GM12864 (cell line): ENCODE results near the gene MACF1.

Experiments
- DNase-seq: peaks from one replicate; pipeline ENCODE4 v3.0.0-alpha.2; 2011; ENCODE audit warnings: low read depth
- H3K4me3 ChIP-seq: 2 replicates; pipeline ENCODE4 v1.5.1; 2011; ENCODE audit warnings: mild to moderate bottlenecking, low read depth, low read length, control low read depth
- TF ChIP-seq, protein P1 (sequence below): IDR thresholded peaks from 2 replicates; pipeline ENCODE4 v1.5.1; 2011; ENCODE audit warnings: low read depth, mild to moderate bottlenecking, moderate library complexity, low read length, control low read depth, inconsistent platforms; ENCODE audit errors: missing control alignments

The MACF1 gene

GRCh38 chr1:39344394-39345154 lies 140.1 kb downstream of the MACF1 start:
- no peak for DNase-seq
- H3K4me3 ChIP-seq: no peak overlapping the region
- TF ChIP-seq, protein P1, sequence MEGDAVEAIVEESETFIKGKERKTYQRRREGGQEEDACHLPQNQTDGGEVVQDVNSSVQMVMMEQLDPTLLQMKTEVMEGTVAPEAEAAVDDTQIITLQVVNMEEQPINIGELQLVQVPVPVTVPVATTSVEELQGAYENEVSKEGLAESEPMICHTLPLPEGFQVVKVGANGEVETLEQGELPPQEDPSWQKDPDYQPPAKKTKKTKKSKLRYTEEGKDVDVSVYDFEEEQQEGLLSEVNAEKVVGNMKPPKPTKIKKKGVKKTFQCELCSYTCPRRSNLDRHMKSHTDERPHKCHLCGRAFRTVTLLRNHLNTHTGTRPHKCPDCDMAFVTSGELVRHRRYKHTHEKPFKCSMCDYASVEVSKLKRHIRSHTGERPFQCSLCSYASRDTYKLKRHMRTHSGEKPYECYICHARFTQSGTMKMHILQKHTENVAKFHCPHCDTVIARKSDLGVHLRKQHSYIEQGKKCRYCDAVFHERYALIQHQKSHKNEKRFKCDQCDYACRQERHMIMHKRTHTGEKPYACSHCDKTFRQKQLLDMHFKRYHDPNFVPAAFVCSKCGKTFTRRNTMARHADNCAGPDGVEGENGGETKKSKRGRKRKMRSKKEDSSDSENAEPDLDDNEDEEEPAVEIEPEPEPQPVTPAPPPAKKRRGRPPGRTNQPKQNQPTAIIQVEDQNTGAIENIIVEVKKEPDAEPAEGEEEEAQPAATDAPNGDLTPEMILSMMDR: no peak

DNA sequence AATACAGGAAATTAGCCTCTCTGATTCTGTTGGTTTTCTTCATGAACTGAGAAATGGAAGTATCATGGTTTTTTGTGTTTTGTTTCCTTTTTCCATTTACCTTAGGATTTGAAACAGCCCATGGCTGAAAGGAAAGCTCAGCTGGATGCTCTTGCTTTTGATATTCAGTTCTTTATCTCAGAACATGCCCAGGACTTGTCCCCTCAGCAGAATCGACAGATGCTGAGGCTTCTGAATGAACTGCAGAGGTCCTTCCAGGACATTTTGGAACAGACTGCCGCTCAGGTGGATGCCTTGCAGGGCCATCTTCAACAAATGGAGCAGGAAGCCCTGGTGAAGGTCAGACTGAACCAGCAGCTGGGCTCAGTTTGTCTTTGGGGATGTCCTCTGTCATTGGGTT lies 142.4 kb downstream of the MACF1 start:
- TF ChIP-seq, protein P1: no peak
- H3K4me3 ChIP-seq: no peak overlapping the region
- no peak for DNase-seq

- H3K4me3 ChIP-seq: no peak overlapping the region
- DNase-seq: no peak
- TF ChIP-seq, protein P1: no peak
These were observed 143.8 kb downstream of the MACF1 start for GRCh38 chr1:39348278-39348677.

DNA sequence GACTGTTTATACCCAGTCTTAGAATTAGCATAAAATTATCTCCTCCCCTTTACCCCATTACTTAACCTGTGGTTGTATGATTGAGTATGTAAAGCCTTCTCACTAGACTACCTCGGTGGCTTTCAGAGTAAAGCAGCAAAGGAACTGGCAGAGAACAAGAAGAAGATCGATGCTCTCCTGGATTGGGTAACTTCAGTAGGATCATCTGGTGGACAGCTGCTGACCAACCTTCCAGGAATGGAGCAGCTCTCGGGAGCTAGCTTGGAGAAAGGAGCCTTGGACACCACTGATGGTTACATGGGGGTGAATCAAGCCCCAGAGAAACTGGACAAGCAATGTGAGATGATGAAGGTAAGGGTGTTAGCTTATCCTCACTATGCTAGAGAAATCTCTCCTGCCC lies 148.4 kb downstream of the MACF1 start:
- no peak for DNase-seq
- no peak overlapping the region for H3K4me3 ChIP-seq
- TF ChIP-seq, protein P1: no peak

- TF ChIP-seq, protein P1: peak; percentile 10
- H3K4me3 ChIP-seq: no peak overlapping the region
- DNase-seq: no peak
These were observed 150.1 kb downstream of the MACF1 start for GRCh38 chr1:39354572-39354971.

DNA sequence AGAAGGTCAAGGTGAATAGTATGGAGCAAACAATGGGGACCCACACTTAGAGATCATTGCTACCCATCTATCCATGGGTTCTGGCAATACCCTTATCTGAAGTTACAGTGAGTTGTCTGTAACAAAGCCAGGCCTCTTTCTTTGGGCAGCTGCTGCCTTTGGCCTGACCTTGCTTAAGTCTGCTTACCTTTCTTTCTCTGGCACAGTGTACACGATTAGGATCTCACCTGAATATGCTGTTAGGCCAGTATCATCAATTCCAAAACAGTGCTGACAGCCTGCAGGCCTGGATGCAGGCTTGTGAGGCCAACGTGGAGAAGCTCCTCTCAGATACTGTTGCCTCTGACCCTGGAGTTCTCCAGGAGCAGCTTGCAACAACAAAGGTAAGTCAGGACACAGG lies 154.0 kb downstream of the MACF1 start:
- DNase-seq: no peak
- TF ChIP-seq, protein P1: no peak
- no peak overlapping the region for H3K4me3 ChIP-seq

GRCh38 chr1:39359028-39359570 lies 154.6 kb downstream of the MACF1 start:
- H3K4me3 ChIP-seq: no peak overlapping the region
- TF ChIP-seq, protein P1: no peak
- no peak for DNase-seq
